GM18507 (cell line): ENCODE data around the gene CACUL1.
"Not testable (repeated sequence)": the region's sequence is repeated elsewhere in the genome, so short reads cannot be mapped to it uniquely, and the experiment has no call there.

Source experiments
- DNase-seq: peaks from one replicate; pipeline ENCODE4 v3.0.0; 2011; ENCODE audit warnings: low read depth; ENCODE audit not compliant: insufficient read length; ENCODE audit errors: extremely low spot score
- FAIRE-seq: peaks from 2 replicates; lab custom pipeline; 2011; peaks lifted over from hg19 to GRCh38; lab: Jason Lieb, UNC

CACUL1 gene

DNA sequence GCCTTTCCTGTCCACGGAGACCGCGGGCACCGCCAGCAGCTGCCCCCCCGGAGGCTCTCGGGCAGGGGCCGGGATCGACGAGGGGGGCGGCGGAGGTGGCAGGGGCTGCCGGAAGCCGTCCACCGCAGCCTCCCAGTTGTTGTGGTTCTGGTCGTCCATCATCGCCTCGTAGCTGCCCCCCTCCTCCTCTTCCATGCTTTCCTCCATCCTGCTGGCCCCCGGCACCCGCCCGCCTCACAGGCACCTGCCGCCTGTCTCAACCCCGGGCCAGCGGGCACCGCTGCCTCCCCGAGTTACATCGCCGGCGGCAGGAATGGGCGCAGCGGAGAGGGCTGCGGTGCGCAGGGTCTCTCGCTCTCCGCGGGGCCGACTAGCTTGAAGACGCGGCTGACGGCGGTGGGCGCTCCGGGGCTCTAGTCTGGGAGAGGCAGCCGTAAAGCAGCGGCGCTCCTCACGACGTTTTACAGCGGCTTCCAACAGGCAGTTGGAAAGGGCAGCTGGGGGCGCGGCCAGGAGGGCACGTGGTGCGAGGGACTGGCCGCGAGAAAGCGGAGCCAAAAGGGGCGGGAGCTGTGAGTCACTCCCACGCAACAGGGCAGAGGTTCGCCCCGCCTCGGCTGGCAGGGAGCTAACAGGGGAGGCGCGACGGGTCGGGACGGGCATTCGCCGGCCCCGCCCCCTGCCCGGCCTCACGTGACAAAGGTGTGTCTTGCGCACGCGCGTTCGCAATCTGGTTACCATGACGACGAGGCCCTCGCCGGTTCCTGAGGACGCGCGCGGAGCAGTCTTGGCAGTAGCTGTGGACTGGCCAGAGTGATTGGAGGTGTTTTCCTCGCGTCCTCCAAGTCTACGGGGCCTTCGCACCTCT is at the start of gene CACUL1:
Gene CACUL1, minus strand, starts transcription at position 415 of the 868 bp plus-strand sequence. Its CDS starts 208 bp downstream, at position 207.
- DNase-seq (peak; percentile 99), FAIRE-seq (peak; percentile 99)

- DNase-seq (no peak), FAIRE-seq (no peak)
Observed at GRCh38 chr10:118804262-118804773, 49.5 kb upstream of the CACUL1 start.

DNA sequence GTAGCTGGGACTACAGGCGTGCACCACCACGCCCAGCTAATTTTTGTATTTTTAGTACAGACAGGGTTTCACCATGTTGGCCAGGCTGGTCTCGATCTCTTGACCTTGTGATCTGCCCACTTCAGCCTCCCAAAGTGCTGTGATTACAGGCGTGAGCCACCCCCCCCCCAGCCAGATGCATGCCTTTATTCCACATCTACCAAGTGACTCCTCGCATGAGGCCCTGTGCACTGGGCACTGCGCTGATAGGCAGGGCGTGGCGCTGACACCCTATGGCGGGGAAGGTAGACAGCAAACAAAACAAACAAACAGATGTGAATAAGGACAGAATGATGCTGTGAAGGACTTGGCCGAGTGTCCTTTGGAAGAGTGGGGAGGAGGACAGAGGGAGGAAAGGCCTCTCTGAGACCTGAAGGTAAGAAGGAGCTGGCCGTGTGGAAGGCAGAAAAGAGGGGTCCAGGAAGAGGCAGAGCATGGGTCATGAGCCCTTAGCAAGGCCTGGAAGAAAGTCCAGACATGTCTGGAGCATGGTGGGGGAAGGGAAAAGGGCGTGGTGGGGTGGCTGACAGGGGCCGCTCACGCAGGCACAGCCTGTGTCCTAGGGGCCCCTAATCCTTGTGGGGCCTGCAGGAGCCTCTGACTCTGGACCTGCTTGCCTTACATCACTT is 47.5 kb upstream of the CACUL1 start:
- FAIRE-seq (no peak), DNase-seq (no peak)

GRCh38 chr10:118800920-118801319 is 46.1 kb upstream of the CACUL1 start:
- no peak for FAIRE-seq
- DNase-seq = no peak

GRCh38 chr10:118799777-118800176 is 45.0 kb upstream of the CACUL1 start:
- DNase-seq = no peak
- FAIRE-seq = no peak

GRCh38 chr10:118798231-118798662 is 43.5 kb upstream of the CACUL1 start:
- no peak for FAIRE-seq
- DNase-seq = no peak

GRCh38 chr10:118794971-118795370 is 40.2 kb upstream of the CACUL1 start:
- FAIRE-seq = not testable (repeated sequence)

GRCh38 chr10:118793545-118793944 is 38.8 kb upstream of the CACUL1 start:
- FAIRE-seq = no peak
- DNase-seq = no peak

More at GRCh38 chr10:118794971-118795370, 40.2 kb upstream of the CACUL1 start:
- not testable (repeated sequence) for DNase-seq

GRCh38 chr10:118792526-118792925 is 37.8 kb upstream of the CACUL1 start:
- no peak for DNase-seq
- no peak for FAIRE-seq

DNA sequence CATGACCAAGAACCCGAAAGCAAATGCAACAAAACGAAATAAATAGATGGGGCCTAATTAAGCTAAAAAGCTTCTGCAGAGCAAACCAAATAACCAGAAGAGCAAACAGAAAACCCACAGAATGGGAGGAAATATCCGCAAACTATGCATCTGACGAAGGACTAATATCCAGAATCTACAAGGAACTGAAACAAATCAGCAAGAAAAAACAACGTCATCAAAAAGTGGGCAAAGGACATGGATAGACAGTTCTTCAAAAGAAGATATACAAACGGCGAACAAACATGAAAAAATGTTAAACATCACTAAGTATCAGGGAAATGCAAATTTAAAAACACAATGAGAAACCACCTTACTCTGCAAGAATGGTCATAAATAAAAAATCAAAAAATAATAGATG is 35.3 kb upstream of the CACUL1 start:
- FAIRE-seq (no peak), DNase-seq (no peak)

- FAIRE-seq = no peak
- no peak for DNase-seq
Observed at GRCh38 chr10:118785551-118785950, 30.8 kb upstream of the CACUL1 start.

GRCh38 chr10:118783776-118784545 is 29.2 kb upstream of the CACUL1 start:
- DNase-seq (no peak), FAIRE-seq (no peak)

DNA sequence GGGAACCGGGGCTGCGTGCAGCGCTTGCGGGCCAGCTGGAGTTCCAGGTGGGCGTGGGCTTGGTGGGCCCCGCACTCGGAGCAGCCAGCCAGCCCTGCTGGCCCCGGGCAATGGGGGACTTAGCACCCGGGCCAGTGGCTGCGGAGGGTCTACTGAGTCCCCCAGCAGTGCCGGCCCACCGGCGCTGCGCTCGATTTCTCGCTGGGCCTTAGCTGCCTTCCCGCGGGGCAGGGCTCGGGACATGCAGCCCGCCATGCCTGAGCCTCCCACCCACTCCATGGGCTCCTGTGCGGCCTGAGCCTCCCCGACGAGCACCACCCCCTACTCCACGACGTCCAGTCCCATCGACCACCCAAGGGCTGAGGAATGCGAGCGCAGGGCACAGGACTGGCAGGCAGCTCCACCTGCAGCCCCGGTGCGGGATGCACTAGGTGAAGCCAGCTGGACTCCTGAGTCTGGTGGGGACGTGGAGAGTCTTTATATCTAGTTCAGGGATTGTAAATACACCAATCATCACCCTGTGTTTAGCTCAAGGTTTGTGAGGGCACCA is 28.2 kb upstream of the CACUL1 start:
- DNase-seq, FAIRE-seq: not testable (repeated sequence)

GRCh38 chr10:118781541-118781940 is 26.8 kb upstream of the CACUL1 start:
- FAIRE-seq (no peak), DNase-seq (no peak)

GRCh38 chr10:118778727-118779126 is 24.0 kb upstream of the CACUL1 start:
- FAIRE-seq (no peak), DNase-seq (no peak)

DNA sequence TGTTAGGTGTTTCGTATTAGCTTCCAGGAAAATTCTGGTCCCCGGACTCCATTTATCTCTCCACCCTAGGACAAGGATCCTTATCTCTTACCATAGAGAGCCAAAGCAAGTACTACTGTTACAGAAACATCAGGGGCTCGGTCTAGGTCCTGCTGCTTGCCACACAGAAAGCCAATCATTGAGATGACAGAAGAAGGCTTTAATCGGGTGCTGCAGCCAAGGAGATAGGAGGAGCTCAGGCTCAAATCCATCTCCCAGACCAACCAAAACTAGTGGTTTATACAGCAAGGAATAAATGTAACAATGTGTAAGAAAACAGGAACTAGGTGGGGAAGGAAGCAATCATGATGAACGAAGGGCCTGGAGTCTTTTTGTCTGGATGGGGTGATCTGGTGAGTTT is 22.2 kb upstream of the CACUL1 start:
- FAIRE-seq (no peak), DNase-seq (no peak)

- FAIRE-seq (no peak), DNase-seq (no peak)
Observed at GRCh38 chr10:118776033-118776432, 21.3 kb upstream of the CACUL1 start.

DNA sequence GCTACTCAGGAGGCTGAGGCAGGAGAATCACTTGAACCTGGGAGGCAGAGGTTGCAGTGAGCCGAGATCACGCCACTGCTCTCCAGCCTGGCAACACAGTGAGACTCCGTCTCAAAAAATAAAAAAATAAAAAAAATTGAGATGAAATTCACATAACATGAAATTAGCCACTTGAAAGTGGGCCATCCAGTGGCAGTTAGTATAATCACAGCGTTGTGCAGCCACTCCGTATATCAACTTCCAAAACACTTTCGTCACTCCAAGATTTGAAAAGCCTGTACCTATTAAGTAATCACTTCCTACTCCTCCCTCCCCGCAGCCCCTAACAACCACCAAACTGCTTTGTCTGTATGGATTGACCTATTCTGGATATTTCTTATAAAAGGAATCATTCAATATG is 20.7 kb upstream of the CACUL1 start:
- DNase-seq (no peak), FAIRE-seq (no peak)

- FAIRE-seq (no peak), DNase-seq (no peak)
Observed at GRCh38 chr10:118773041-118773440, 18.3 kb upstream of the CACUL1 start.
